H7 (cell line): ENCODE data around the gene S1PR1. TPM values are rescaled to one million over a fixed set of nuclear protein-coding genes. Genes with fewer than 3 reads are reported as not detected.

Experiments
- DNase-seq: peaks from one replicate; pipeline ENCODE4 v3.0.0; 2012
- H3K27me3 ChIP-seq: 2 replicates; pipeline ENCODE4 v1.6.0; 2011; ENCODE audit warnings: mild to moderate bottlenecking, low read length; ENCODE audit not compliant: control insufficient read depth, insufficient read depth
- H3K36me3 ChIP-seq: replicated peaks from 2 replicates; pipeline ENCODE4 v1.5.1; 2011; ENCODE audit warnings: low read length; ENCODE audit not compliant: control insufficient read depth, insufficient read depth
- H3K4me3 ChIP-seq: 2 replicates; pipeline ENCODE4 v1.5.1; 2011; ENCODE audit warnings: low read depth, mild to moderate bottlenecking, control low read depth, low read length, moderate library complexity; ENCODE audit not compliant: insufficient read depth
- total RNA-seq: library from RNA; depleted of rRNA; stranded (reverse); fragments of >200 nt; shearing (Covaris generic); gene quantifications from 2 replicates; pipeline ENCODE4 v1.2.3, GENCODE V29; 2014

S1PR1 gene
- total RNA-seq, 1 experiment from 2014 or later: 0.62 TPM

DNA sequence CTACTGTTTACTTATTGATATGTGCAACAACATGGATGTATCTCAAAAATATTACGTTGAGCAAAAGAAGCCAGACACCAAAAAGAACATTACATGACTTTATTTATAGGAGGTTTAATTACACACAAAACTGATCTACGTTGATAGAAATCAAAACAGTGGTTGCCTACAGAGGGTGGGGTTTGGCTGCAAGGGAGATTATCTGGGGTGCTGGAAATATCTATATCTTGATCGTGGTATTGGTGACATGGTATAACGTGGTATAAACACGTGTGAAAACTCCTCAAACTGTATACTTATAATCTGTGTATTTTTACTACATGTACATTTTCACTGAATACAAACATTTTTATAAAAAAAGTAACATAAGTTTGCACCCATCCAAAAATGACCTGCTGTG, 38.9 kb downstream of the S1PR1 start:
- no peak for DNase-seq
- H3K4me3 ChIP-seq: no peak overlapping the region
- no peaks in the 10 kb centered on the region for H3K27me3 ChIP-seq
- H3K36me3 ChIP-seq: no peaks in the 10 kb centered on the region

DNA sequence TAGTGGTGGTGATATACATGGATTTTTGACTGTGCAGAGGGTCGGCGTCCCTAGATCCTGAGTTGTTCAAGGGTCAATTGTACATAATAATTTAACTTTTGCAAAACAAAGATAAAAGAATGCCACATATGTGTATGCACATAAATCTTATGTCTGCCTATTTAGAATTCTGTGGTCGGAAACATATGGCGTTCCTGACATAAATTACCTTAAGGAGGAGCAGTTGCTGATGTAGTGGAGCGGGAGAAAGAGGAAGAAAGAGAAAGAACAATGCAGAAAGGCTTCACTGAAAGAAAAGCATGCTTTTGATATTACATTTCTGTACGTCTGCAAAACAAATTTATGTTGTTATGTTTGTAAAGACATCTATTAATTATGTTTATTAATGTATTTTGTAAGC, 40.0 kb downstream of the S1PR1 start:
- no peak for DNase-seq
- no peak overlapping the region for H3K4me3 ChIP-seq
- no peaks in the 10 kb centered on the region for H3K36me3 ChIP-seq
- H3K27me3 ChIP-seq: no peaks in the 10 kb centered on the region

DNA sequence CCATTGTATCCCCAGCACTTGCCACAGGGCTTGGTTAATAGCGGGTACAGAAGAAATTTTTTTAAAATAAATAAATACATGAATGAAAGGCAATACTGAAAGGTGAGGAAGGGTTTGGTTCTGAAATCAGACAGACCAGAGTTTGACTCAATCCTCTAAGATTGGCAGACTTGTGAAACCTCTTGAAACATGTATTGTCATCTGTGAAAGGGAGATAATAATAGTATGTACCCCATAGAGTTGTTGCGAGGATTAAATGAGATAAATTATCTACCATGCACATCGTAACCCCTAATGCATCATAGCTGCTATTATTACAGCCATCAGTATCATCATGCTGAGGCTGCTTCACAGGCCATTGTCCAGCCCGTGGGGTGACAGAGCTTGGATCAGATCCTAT, 41.4 kb downstream of the S1PR1 start:
- Histone ChIP-seq H3K4me3 (no peak overlapping the region), H3K27me3 (no peaks in the 10 kb centered on the region), H3K36me3 (no peaks in the 10 kb centered on the region)
- no peak for DNase-seq

DNA sequence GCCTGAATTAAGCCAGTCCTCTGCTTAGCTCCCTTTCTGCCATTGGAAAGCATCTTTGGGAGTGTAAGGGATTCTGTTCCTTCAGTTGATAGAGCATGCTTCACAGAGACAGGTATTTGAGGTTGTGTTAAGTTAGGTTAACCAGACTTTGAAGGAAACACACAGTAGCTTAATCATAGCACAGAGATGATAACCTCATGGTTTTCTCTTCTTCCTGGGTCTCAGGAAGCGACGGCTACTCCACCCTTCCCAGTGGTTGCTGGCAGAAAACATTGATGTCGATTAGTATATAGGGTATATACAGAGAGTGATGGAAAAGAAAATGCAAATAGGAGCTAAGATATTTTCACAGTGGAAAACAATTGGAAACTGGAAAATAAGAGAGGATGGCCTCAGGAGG, 42.0 kb downstream of the S1PR1 start:
- Histone ChIP-seq H3K36me3 (no peaks in the 10 kb centered on the region), H3K27me3 (no peaks in the 10 kb centered on the region), H3K4me3 (no peak overlapping the region)
- DNase-seq: no peak

DNA sequence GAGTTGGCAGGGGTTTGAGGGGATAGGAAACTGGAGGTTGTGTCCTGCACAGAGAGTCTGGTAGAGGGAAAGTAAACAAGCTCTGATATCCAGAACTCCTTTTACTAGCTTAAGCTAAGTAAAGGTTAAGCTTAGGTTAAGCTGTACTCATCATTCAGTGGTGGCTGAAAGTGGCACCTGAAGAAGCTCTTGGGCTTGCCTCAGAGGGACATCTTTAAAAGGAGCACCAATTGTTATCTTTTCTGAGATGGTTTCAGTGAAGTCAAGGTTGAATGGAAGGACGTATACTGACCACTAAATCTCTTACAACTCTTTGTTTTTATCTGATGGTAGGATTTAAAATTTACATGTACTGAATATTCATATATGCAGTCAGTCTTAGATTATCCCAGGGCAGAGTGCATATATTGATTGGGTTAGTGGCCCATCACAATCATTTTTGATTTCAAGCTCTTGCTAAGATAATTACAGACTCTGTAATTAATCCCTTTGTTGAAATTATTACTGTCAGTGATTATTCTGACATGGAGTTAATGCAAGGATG, 43.3 kb downstream of the S1PR1 start:
- Histone ChIP-seq H3K27me3 (no peaks in the 10 kb centered on the region), H3K4me3 (no peak overlapping the region)
- no peak for DNase-seq

DNA sequence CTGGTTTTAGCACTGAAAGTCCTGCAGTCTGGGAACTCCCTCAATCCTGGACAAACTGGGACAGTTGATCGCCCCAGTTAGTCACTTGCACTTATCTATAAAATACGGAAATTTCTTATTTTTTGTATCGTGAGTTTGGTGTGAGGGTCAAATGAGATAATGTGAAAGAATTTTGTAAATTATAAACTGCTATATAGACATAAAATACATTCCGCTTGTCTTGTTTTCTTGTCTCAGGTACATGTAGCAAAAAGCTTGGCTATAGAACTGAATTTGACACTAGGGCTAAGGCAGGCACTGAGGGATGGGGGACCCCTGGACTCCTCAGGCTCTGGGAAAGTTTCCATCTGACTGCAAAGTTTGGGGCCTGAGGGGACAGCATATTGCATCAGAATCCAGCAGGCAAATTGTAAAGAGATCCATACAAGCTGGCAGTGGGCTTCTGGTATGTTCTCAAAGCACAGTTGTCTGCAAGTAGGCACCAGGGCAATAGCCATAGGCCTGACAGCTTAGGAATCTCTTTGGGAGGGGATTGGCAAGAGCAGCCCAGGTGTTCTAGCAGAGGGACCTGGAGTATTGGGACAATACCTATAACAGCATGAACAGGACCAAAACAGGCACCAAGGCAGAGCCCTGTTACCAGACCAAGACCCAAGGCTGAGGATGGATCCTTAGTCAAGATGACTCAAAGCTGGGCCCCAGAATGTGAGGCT, 44.3 kb downstream of the S1PR1 start:
- no peaks in the 10 kb centered on the region for H3K27me3 ChIP-seq
- no peak overlapping the region for H3K4me3 ChIP-seq
- DNase-seq: no peak
- no peaks in the 10 kb centered on the region for H3K36me3 ChIP-seq

More for the DNA sequence above, 43.3 kb downstream of the S1PR1 start:
- H3K36me3 ChIP-seq: no peaks in the 10 kb centered on the region

DNA sequence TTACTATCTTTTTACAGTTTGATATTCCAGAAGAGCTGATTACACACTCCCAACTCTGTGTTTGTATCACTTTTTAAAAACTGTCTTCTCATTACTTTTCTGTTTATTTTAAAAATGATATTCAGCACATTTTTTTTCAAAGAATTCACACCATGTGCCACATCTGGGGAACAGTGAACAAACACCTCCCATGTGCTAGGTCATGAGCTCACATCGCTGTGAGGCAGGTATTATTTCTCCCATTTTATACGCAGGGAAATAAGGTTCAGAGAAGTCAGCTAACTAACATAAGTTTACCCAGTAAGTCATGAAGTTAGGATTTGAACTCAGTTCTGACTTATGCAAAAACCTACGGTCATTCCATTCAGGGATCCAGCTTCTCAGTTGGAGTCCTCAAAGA, 44.9 kb downstream of the S1PR1 start:
- Histone ChIP-seq H3K27me3 (no peaks in the 10 kb centered on the region), H3K4me3 (no peak overlapping the region), H3K36me3 (no peaks in the 10 kb centered on the region)
- no peak for DNase-seq

DNA sequence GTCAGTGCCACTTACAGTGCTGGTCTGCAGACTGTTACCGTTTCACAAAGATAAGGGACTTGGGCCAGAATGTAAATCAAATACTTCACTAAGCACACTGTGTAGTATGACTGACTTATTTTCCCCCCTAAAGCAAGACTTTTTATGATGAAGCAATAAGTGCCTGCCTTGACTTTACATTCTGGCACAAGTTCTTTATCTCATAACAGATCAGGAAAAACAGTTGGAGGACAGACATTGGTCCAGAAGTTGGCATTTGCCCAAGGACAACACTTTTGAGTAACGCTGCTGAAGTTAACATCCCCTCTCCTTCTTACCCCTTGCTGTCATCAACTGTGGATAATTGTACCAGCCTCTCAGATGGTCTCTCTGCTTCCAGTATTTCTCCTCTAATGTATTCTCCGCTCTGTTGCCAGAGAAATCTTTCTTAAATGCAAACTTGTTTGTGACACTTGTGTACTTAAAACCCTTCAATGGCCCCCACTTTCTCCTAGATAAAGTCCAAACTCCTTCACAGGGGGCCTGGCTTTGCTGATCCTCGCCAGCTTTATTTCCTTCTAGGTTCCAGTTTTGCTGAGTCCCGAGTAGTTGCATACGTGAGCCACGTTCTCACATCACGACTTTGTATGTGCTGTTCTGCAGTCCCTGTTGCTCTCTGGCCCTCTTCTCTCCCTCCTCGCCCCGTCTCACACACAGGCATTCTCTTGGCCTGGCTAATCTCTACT, 45.7 kb downstream of the S1PR1 start:
- no peak for DNase-seq
- Histone ChIP-seq H3K36me3 (no peaks in the 10 kb centered on the region), H3K4me3 (no peak overlapping the region), H3K27me3 (no peaks in the 10 kb centered on the region)

DNA sequence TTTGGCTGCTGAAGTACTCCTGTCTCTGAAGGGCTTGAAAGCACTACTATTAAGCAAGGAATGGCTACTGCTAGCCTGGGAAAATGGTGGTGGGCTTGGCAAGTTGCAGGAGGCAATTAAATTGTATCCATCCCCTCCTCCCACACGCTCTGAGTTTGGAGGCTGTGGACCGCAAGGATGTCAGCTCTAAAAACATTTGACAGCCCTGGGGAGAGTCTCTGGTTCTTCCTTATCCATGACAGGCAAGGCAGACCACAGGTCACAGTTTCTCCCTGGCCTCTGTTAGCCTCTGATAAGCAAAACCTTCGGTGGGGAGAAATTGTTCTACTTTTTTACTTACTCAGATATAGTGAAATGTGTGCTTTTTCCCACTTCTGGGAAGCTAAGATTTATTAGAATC, 46.6 kb downstream of the S1PR1 start:
- no peak for DNase-seq
- H3K27me3 ChIP-seq: no peaks in the 10 kb centered on the region
- no peaks in the 10 kb centered on the region for H3K36me3 ChIP-seq
- H3K4me3 ChIP-seq: no peak overlapping the region

DNA sequence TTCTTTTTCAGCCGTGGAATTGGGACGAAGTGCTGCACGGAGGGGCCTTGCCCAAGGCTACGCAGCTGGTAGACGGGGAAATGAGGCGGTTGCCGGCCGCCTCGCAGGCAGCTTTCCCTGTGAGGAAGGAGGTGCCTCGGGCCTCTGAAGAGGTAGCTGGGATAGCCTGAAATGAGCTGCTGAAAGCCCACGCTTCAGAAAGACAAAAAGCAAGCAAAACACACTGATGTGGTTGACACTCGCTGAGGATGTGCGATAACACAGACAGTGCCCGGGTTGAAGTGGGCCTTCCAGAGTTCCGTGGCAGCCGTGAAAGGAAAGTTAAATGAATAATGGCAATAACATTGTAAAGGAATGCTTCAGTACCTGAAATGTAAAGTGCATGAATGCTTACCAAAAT, 47.2 kb downstream of the S1PR1 start:
- no peak overlapping the region for H3K4me3 ChIP-seq
- no peaks in the 10 kb centered on the region for H3K27me3 ChIP-seq
- no peak for DNase-seq
- no peaks in the 10 kb centered on the region for H3K36me3 ChIP-seq

DNA sequence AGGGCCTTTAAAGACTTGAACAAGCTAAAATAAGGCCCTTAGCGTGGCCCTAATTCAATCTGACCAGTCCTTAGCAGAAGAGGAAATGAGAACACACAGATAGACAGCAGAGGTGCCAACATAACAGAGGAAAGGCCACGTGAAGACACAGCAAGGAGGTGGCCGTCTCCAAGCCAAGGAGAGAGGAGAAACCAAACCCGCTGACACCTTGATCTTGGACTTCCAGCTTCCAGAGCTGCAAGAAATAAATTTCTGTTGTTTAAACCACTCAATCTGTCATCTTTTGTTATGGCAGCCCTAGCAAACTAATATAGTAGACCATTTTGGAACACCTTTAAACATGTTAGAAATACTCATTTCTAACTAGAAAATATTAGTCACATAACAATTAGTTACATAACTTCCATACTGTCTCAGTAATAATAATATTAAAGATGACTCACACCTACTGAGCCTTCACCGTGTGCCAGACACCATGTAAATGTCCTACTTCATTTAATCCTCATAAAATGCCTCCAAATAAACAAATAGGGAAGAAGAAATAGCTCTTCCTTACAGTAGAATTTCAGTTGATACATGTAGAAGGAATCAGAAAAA, 47.9 kb downstream of the S1PR1 start:
- H3K36me3 ChIP-seq: no peaks in the 10 kb centered on the region
- no peaks in the 10 kb centered on the region for H3K27me3 ChIP-seq
- no peak for DNase-seq
- H3K4me3 ChIP-seq: no peak overlapping the region

DNA sequence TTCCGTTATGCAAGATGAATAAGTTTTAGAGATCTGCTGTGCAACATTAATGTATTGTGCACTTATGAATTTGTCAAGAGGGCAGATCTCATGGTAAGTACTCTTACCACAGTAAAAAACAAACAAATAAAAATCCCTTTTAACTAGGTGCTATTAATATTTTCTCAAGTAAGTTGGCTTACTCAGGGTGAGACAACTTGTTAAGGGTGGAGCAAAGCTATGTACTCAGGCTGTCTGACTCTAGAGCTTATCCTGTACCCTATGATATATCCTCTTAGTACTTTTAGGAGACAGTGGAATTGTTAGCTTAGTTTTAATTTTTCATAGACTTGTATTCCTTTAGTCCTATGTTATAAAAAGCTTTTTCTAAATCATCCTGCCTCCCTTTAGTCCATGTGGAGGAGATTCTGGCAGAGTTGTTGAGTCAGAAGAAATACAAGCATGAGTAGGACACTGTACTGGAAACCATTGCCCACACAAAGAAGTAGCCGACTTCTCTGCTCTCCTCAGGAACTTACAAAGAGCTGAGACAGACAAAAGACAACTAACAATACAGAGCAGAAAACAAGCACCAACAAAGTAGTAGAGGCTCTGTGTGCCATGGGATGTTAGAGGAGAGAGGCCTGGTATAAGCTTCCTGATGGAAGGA, 49.2 kb downstream of the S1PR1 start:
- Histone ChIP-seq H3K4me3 (no peak overlapping the region), H3K27me3 (no peaks in the 10 kb centered on the region), H3K36me3 (no peaks in the 10 kb centered on the region)
- DNase-seq: no peak

DNA sequence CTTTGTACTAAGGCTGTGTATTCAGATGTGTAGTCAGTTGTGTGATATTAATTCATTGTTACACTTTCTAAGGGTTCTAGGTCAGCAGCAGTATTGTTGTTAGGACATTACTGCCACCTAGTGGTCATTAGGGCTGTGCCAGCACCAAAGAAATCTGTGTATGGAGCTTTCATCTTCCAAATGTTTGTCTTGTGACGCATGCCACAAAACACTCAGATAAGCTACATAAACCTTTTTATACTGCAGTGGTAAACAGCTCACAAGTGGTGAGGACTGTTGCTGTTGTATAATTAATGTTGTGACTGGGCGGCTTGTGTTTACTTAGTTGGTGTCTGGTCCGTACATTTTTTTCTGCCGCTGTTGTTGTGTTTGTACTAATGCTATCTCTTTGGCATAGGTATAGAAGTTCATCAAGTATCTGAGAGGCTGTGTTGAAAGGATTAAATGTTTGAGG, 51.7 kb downstream of the S1PR1 start:
- Histone ChIP-seq H3K36me3 (no peaks in the 10 kb centered on the region), H3K4me3 (no peak overlapping the region), H3K27me3 (no peaks in the 10 kb centered on the region)
- DNase-seq: peak; percentile 35

DNA sequence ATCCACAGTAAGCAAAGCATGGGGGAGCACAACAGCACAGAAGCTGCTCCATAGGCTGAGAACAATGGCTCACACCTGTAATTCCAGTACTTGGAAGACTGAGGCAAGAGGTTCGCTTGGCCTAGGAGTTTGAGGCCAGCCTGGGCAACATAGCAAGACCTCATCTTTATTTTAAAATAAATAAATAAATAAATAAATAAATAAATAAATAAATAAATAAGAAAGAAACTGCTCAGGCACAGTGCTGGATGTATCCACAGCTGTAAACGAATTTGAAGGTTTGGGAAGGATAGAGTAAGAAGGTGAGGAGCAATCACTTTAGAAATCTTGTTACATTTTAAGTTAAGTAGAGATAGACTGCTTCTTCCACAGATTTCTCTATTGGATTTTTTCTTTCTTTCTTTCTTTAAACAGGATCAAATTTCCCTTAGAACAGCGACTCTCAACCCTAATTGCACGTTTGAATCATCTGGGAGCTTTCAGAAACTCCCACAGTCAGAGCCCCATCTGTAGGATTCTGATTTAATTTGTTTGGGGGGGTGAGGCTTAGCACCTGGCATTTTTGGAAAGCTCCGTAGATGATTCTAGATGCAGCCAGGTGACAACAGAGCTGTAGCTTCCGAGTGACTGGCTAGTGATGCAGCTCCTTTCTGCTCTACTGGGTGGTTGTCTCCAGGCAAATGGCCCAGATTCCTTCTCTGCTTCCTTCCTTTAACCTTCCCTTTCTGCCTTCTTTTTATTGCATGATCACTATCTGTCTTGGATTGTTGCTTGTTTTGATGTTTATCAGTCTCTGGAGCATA, 53.5 kb downstream of the S1PR1 start:
- DNase-seq: no peak
- Histone ChIP-seq H3K27me3 (no peaks in the 10 kb centered on the region), H3K36me3 (no peaks in the 10 kb centered on the region), H3K4me3 (no peak overlapping the region)
